GM15510 (cell line): ENCODE data around the gene KCND2.

ENCODE experiments used
- POLR2A ChIP-seq: IDR thresholded peaks from 3 replicates; pipeline ENCODE4 v1.6.1; 2011; ENCODE audit warnings: borderline replicate concordance; ENCODE audit not compliant: insufficient read length; ENCODE audit errors: extremely low read depth

Gene KCND2

DNA sequence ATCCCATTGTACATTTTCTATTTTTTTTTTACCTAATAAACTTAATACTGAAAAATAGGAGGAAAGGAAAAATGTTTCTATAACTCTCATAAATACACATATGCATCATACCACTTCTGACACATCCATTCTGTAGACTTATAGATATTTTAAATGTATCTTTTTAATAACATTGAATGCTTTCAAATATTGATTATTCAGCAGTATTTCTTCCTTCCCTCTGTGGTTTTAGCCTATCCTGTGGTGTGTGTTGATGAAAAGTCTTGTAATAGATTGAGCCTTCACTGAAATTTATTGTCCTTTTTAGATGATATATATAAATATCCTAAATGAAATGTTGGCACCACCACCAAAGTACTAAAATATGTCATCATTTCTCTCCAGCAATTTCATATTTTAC lies 366.9 kb downstream of the KCND2 start:
- TF ChIP-seq POLR2A: no peak

GRCh38 chr7:120645966-120646365 lies 373.0 kb downstream of the KCND2 start:
- TF ChIP-seq POLR2A: no peak

GRCh38 chr7:120654241-120654640 lies 381.3 kb downstream of the KCND2 start:
- no peak for TF ChIP-seq POLR2A

DNA sequence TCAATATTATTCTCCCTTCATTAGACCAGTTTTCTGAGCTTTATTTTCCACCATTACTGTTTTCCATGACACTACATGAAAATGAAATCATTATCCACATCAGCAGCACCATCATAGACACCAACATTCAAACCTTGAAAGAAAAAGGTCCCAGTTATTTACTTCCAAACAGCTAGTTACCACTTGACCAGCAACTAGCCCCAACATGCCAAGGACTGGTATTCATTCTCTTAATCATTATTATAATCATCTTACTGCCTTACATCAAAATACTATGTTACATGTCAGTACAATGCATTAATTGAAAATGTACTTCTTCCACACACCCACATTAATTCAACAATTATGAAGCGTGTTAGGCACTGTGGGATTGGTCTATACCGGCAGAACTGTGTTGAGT lies 385.5 kb downstream of the KCND2 start:
- TF ChIP-seq POLR2A: no peak

DNA sequence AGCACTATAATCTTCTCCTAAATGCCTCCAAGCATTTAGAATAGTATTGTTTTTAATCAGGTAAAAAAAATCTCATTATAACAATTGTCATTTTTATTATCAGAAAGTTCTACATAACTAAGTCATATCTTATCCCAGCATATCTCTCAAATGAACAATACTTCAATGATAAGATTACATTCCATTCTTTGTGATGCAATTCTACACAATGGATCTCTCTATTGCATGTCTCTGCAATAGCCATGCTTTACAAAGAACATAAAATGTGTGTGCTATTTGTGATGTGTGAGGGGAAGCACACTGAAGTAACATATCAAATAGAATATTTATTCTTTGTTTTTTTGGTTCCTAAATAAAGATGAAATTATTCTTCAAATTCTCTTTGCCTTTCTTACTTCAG lies 389.3 kb downstream of the KCND2 start:
- TF ChIP-seq POLR2A: no peak

DNA sequence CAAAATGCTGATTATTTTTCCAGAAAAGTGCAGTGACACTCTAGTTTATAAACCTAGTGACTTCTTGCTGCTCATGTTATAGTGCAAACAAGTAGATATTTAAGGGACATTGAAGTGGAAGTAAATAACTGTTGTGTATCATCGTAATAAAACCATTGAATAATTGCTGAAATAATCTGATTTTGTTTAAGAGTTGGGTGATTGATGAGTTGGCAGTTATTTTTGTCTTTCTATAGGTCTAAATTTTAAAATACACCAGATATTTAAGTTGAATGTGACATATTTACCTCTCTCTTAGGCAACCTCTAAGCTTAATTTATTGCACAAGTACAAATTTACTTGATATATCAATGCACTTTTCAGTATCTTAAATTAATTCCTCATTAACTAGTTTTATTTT lies 392.1 kb downstream of the KCND2 start:
- TF ChIP-seq POLR2A: no peak

GRCh38 chr7:120675076-120675475 lies 402.1 kb downstream of the KCND2 start:
- no peak for TF ChIP-seq POLR2A

DNA sequence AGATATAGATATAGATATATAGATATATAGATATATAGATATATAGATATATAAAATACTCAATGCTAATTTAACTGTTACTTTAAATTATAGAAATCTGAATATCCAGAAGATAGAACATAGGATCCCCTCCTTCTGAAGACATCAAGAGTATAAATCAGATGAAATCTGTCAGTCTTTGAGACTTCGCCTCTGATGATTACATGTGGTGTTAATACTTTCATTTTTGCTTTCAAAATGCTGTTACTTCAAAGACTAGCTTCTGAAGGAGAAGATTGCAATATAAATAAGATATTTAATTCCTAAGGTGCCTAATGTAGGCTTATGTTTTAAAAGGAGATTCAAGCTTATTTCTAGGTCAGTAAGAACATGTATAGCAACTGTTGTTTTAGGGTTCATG lies 404.6 kb downstream of the KCND2 start:
- TF ChIP-seq POLR2A: no peak

DNA sequence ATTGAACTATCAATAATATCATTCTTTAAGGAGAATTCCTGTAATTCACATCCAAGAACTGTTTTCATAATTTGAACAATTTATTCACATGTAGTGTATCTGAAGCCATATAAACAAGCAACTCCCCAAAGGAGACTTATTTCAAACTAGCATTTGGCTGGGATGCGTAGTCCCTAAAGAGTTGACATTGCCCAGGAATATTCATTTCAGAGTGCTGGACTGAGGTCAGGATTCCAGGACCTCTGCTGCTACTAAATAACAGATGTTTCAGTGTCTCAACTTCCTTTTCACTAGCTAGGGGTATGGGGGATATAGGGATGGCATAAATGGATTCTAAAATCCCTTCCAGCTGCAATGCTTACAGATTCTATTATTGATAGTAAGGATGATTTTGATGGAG lies 408.0 kb downstream of the KCND2 start:
- no peak for TF ChIP-seq POLR2A

DNA sequence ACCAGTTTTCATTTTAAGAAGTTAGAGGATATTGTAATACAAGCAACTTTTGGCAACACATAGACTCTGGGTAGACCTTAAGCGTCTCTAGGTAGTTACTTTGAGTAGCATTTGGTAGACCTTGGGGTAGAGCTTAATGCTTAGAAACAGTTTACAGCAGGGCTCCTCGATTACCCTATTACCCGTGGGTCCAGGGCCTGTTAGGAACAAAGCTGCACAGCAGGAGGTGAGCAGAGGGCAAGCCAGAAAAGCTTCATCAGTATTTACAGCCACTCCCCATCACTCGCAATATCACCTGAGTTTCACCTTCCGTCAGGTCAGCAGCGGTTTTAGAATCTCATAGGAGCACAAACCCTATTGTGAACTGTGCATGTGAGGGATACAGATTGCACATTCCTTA lies 411.5 kb downstream of the KCND2 start:
- no peak for TF ChIP-seq POLR2A

DNA sequence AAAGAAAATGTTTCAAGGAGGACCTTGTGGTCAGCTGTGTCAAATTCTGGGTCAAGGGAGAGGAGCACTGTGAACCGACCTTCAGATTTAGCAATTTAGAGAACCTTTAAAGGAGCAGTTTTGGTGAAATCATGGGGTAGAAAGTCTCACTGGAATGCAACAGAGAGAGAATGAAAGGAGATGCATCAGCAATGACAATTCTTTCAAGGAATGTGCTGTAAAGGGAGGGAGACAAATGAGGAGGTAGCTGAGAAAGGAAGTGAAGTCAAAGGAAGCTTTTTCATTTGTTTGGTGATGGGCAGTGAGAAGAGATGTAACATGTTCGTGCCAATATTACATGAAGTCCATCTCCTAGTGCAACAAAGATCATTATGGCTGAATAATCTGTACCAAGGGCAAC lies 418.9 kb downstream of the KCND2 start:
- TF ChIP-seq POLR2A: no peak

DNA sequence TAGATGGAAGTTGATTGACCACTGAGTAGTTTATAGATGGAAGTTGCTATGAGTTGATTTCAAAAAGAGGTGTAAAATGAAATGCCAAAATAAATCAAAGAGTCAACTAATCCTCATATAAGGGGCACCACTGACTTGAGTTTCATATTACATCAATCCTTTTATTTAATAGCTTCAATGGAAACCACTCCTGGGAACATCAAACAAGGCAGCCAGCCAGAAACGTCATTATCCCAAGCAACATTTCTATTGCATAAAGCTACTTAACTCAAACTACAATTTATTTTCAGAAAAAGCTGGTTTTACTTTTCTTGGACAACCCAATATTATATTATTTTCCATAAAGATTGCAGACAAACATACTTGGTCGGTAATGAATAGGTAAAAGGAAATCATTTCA lies 422.9 kb downstream of the KCND2 start:
- no peak for TF ChIP-seq POLR2A

DNA sequence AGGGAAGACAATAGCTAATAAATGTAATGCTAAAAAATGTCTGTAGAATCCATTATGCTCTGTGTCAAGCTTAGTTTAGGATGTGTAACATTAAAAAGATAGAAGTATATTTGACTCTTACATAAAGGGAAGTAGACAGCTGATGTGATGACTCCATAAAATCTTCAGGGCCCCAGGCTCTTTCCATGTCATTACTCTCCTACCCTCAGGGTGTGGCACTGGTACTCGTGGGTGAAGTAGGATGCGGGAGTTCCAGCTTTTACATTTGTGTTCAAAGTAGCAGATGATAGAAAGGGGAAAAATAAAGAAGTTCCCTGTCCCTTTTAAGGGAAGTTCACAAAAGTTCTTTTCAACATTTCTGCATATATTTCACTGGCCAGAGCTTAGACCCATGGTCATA lies 427.8 kb downstream of the KCND2 start:
- TF ChIP-seq POLR2A: no peak

- no peak for TF ChIP-seq POLR2A
Observed at GRCh38 chr7:120703585-120704240, 430.7 kb downstream of the KCND2 start.

DNA sequence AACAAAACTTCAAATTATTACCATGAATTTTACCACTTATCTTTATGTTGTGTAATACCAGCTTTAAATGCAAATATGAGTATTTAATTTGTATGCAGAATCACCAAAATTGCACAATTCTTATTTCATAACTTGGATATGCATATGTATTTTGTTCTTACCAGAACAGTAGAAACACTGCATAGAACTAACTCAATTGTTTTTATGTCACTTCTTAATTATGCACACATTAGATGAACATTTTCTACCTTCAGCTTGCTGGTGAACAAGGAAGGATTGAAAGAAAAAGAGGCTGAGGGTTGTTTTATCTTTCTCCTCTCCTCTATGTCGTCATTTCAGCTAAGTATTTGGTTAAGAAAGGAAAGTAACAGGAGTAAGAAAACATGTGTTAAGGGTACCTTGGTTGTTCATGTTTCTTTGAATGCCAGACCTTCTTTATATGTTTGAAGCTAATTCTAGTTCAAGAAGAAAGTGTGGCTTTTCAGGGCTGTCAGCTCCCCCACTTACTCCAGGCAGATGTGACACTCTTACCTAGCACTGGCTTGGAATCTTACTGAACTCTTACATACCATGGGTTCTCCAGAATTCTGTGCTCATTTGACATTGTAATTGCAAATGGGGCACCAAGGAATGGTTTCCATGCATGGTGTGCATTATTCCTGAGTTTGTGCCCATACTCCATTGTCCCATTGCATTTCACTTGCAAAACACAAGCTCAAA lies 436.4 kb downstream of the KCND2 start:
- no peak for TF ChIP-seq POLR2A

DNA sequence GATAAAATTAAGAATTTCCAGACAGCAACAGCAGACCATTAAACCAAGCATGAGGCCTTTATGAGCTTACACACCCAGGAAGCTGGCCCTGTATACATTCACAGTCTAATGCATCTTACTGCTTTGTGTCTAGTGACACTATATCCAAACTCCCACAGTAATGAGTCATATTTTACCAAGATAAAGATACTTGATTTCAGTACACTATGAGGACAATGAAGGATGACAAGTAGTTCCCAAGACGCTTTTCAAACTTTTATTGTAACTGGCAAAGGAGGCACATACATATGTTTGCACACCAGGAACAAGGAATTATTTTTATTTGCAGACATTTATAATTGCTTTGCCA lies 437.0 kb downstream of the KCND2 start:
- TF ChIP-seq POLR2A: no peak
